Stomach (tissue), 4 donors: ENCODE measurements around the gene ZNF14.

Experiments
- CTCF ChIP-seq, 7 experiments: fragments of 450-650 bp in 4 of 7; fragments of 200-600 bp in 3 of 7; sonication (generic) in 3 of 7; IDR thresholded peaks; one replicate each; pipeline ENCODE4 v1.5.1; 2016 to 2019; ENCODE audit warnings: antibody characterized with exemption in 7 of 7, control low read depth in 2 of 7, mild to moderate bottlenecking in 1 of 7
- EP300 ChIP-seq: sonication (generic); formaldehyde crosslinking; IDR thresholded peaks from one replicate; pipeline ENCODE4 v1.6.1; 2017; ENCODE audit warnings: antibody characterized with exemption
- POLR2A ChIP-seq, 4 donors: fragments of 450-650 bp; IDR thresholded peaks; one replicate each; pipeline ENCODE4 v1.6.1; 2016; ENCODE audit warnings: antibody characterized with exemption in 4 of 4, control low read depth in 2 of 4, mild to moderate bottlenecking in 1 of 4, moderate library complexity in 1 of 4
- POLR2AphosphoS5 ChIP-seq, 3 donors: sonication (generic); formaldehyde crosslinking; IDR thresholded peaks; one replicate each; pipeline ENCODE4 v1.6.1; 2016; ENCODE audit warnings: antibody characterized with exemption in 3 of 3

- no peak for TF ChIP-seq POLR2A (IDR thresholded peaks at IDR 0.05)
- TF ChIP-seq CTCF (IDR thresholded peaks at IDR 0.05), result no peak
- no peak for TF ChIP-seq POLR2AphosphoS5 (IDR thresholded peaks at IDR 0.05)
- TF ChIP-seq EP300, result no peak
Observed at GRCh38 chr19:19670070-19670551, 62.8 kb downstream of the ZNF14 start.
